HCT116 (cell line): ENCODE measurements around the gene ISM1. TPM values are rescaled to one million over a fixed set of nuclear protein-coding genes. Genes with fewer than 3 reads are reported as not detected.

Experiments used
- ATAC-seq: fragments of 200-7000 bp; cut with Tn5 transposase; 2 replicates; pipeline ENCODE4 v1.9.1; 2020; ENCODE audit warnings: mild to moderate bottlenecking, moderate library complexity
- BruUV-seq: library from RNA; stranded (reverse); fragments of 400-500 nt; replicated peaks from 2 replicates; lab custom pipeline; 2021; lab: Mats Ljungman, UMichigan
- CTCF ChIA-PET: fragments of 300-600 bp; sonication (Branson Sonifier 250); formaldehyde crosslinking; loops from one replicate; lab custom pipeline; 2021; ENCODE audit warnings: antibody characterized with exemption; lab: Charles Lee
- POLR2A ChIA-PET: fragments of 300-600, 350-600 bp; sonication (Branson Sonifier 250); formaldehyde crosslinking; loops from one replicate; lab custom pipeline; 2021; ENCODE audit warnings: antibody characterized with exemption; lab: Charles Lee
- RAD21 ChIA-PET, 2 experiments: fragments of 300-600 bp; sonication (Branson Sonifier 250); formaldehyde crosslinking; loops; one replicate each; lab custom pipeline; 2023; ENCODE audit warnings: low total read pairs in 2 of 2; ENCODE audit not compliant: uncharacterized antibody in 2 of 2, unreplicated experiment in 2 of 2, low non-redundant PET in 1 of 2; lab: Charles Lee
- DNase-seq: peaks from one replicate; pipeline ENCODE4 v3.0.0-alpha.2; 2010; ENCODE audit warnings: low read depth, low spot score
- H2AFZ ChIP-seq: fragments of 200-600 bp; shearing (Covaris generic), sonication (generic); 2 replicates; pipeline ENCODE4 v1.6.1; 2017; ENCODE audit warnings: low read depth, mixed run types, mixed read lengths, antibody characterized with exemption, low read length; ENCODE audit not compliant: poor library complexity, severe bottlenecking
- H3K27ac ChIP-seq: 2 replicates; pipeline ENCODE4 v1.5.1; 2012; ENCODE audit warnings: low read depth, low read length
- H3K27me3 ChIP-seq: fragments of 200-600 bp; sonication (generic); 2 replicates; pipeline ENCODE4 v1.6.1; 2016; ENCODE audit warnings: mixed run types, low read length, mixed read lengths; ENCODE audit not compliant: insufficient read depth
- H3K36me3 ChIP-seq, 2 experiments: fragments of 200-500 bp in 1 of 2; fragments of 200-600 bp in 1 of 2; sonication (Bioruptor generic) in 1 of 2; sonication (generic) in 1 of 2; 2 replicates each; pipeline versions ENCODE4 v1.5.1 to v1.6.1; 2014 to 2016; ENCODE audit warnings: low read length in 2 of 2, inconsistent platforms in 1 of 2, mixed read lengths in 1 of 2, mixed run types in 1 of 2; ENCODE audit not compliant: insufficient read depth in 2 of 2, control insufficient read depth in 1 of 2
- H3K4me1 ChIP-seq, 2 experiments: fragments of 200-600 bp in 1 of 2; sonication (generic) in 1 of 2; 2 replicates each; pipeline versions ENCODE4 v1.5.1 to v1.6.1; 2012 to 2017; ENCODE audit warnings: low read length in 2 of 2, inconsistent platforms in 1 of 2, mild to moderate bottlenecking in 1 of 2, mixed read lengths in 1 of 2, mixed run types in 1 of 2, moderate library complexity in 1 of 2; ENCODE audit not compliant: insufficient read depth in 2 of 2, control insufficient read depth in 1 of 2
- H3K4me2 ChIP-seq: fragments of 200-600 bp; sonication (generic); 2 replicates; pipeline ENCODE4 v1.6.1; 2017; ENCODE audit warnings: mixed run types, low read length, mixed read lengths
- H3K4me3 ChIP-seq, 2 experiments: fragments of 200-600 bp in 1 of 2; sonication (generic) in 1 of 2; replicated peaks in 1 of 2; 2 replicates each; pipeline ENCODE4 v1.5.1; 2011 to 2016; ENCODE audit warnings: low read length in 2 of 2, control low read depth in 1 of 2, low read depth in 1 of 2, mild to moderate bottlenecking in 1 of 2, mixed read lengths in 1 of 2, mixed run types in 1 of 2
- H3K79me2 ChIP-seq: fragments of 200-600 bp; sonication (generic); 2 replicates; pipeline ENCODE4 v1.6.1; 2017; ENCODE audit warnings: mild to moderate bottlenecking, mixed run types, low read length, moderate library complexity, mixed read lengths; ENCODE audit not compliant: insufficient read depth
- H3K9ac ChIP-seq: fragments of 200-600 bp; sonication (generic); 2 replicates; pipeline ENCODE4 v1.6.1; 2016; ENCODE audit warnings: low read length, mixed read lengths
- H3K9me2 ChIP-seq: fragments of 200-600 bp; sonication (generic), shearing (Covaris generic); 2 replicates; pipeline ENCODE4 v1.6.1; 2017; ENCODE audit warnings: mixed run types, mild to moderate bottlenecking, moderate library complexity; ENCODE audit not compliant: insufficient read depth
- H3K9me3 ChIP-seq, 2 experiments: fragments of 200-500 bp in 1 of 2; fragments of 200-600 bp in 1 of 2; sonication (Bioruptor generic) in 1 of 2; sonication (generic) in 1 of 2; 2 replicates each; pipeline ENCODE4 v1.6.1; 2014 to 2017; ENCODE audit warnings: low read length in 2 of 2, mixed read lengths in 2 of 2, inconsistent platforms in 1 of 2, low read depth in 1 of 2, mild to moderate bottlenecking in 1 of 2, mixed run types in 1 of 2, moderate library complexity in 1 of 2; ENCODE audit not compliant: control insufficient read depth in 1 of 2, insufficient read depth in 1 of 2
- H4K20me1 ChIP-seq: fragments of 200-600 bp; sonication (generic), shearing (Covaris generic); 2 replicates; pipeline ENCODE4 v1.6.1; 2017; ENCODE audit warnings: mixed run types, mild to moderate bottlenecking, moderate library complexity; ENCODE audit not compliant: insufficient read depth
- CBX3 ChIP-seq: IDR thresholded peaks from 2 replicates; pipeline ENCODE4 v1.6.1; 2012; ENCODE audit warnings: low read depth
- CEBPB ChIP-seq: IDR thresholded peaks from 2 replicates; pipeline ENCODE4 v1.6.1; 2012; ENCODE audit warnings: low read depth
- CTCF ChIP-seq, 3 experiments: fragments of 200-600 bp in 1 of 3; sonication (generic) in 1 of 3; IDR thresholded peaks in 2 of 3; conservative IDR thresholded peaks in 1 of 3; 2 replicates each; pipeline ENCODE4 v1.5.1; 2012 to 2017; ENCODE audit warnings: low read depth in 2 of 3, low read length in 2 of 3, antibody characterized with exemption in 1 of 3, borderline replicate concordance in 1 of 3, control low read depth in 1 of 3, mild to moderate bottlenecking in 1 of 3, mixed read lengths in 1 of 3, mixed run types in 1 of 3, moderate library complexity in 1 of 3; ENCODE audit not compliant: insufficient read depth in 1 of 3
- EGR1 ChIP-seq: IDR thresholded peaks from 2 replicates; pipeline ENCODE4 v1.6.1; 2012; ENCODE audit warnings: low read depth
- EZH2 ChIP-seq: fragments of 200-600 bp; sonication (generic); IDR thresholded peaks from 2 replicates; pipeline ENCODE4 v1.6.1; 2017; ENCODE audit warnings: antibody characterized with exemption, mixed run types
- FOSL1 ChIP-seq: IDR thresholded peaks from 2 replicates; pipeline ENCODE4 v1.6.1; 2012; ENCODE audit warnings: low read depth
- JUND ChIP-seq: IDR thresholded peaks from 2 replicates; pipeline ENCODE4 v1.6.1; 2012
- POLR2A ChIP-seq: IDR thresholded peaks from 2 replicates; pipeline ENCODE4 v1.7.0; 2011; ENCODE audit warnings: borderline replicate concordance; ENCODE audit not compliant: insufficient read depth, insufficient read length; ENCODE audit errors: extremely low read depth
- RAD21 ChIP-seq: IDR thresholded peaks from 2 replicates; pipeline ENCODE4 v1.6.1; 2012; ENCODE audit warnings: low read depth, mild to moderate bottlenecking
- REST ChIP-seq: IDR thresholded peaks from 2 replicates; pipeline ENCODE4 v1.6.1; 2012; ENCODE audit warnings: low read depth
- SIN3A ChIP-seq: IDR thresholded peaks from 2 replicates; pipeline ENCODE4 v1.6.1; 2012; ENCODE audit warnings: low read depth
- SRF ChIP-seq: IDR thresholded peaks from 2 replicates; pipeline ENCODE4 v1.6.1; 2012; ENCODE audit warnings: low read depth
- TCF7L2 ChIP-seq: IDR thresholded peaks from 2 replicates; pipeline ENCODE4 v1.7.0; 2011; ENCODE audit warnings: borderline replicate concordance, inconsistent platforms; ENCODE audit not compliant: insufficient read depth, insufficient read length; ENCODE audit errors: extremely low read depth
- YY1 ChIP-seq: IDR thresholded peaks from 2 replicates; pipeline ENCODE4 v1.6.1; 2011; ENCODE audit warnings: low read length, low read depth, moderate library complexity, mild to moderate bottlenecking; ENCODE audit not compliant: insufficient replicate concordance; ENCODE audit errors: extremely low read depth
- ZFX ChIP-seq: fragments of 450-650 bp; IDR thresholded peaks from 2 replicates; pipeline ENCODE4 v1.6.1; 2017
- intact Hi-C: fragments of 100-400 bp; cut with micrococcal nuclease; formaldehyde crosslinking; loops from 2 replicates; pipeline ENCODE4 v1.10.0; 2022
- total RNA-seq: library from RNA; stranded (reverse); gene quantifications from one replicate; pipeline ENCODE4 v1.2.1, GENCODE V29; 2021; ENCODE audit not compliant: unreplicated experiment

The ISM1 gene
- total RNA-seq, 1 experiment from 2014 or later = 0.37 TPM

GRCh38 chr20:13278812-13279570 lies 57.9 kb downstream of the ISM1 start:
- CTCF ChIA-PET = no interaction called here
- no peak for ATAC-seq
- Histone ChIP-seq H3K27ac (no peak overlapping the region), H3K79me2 (no peaks in the 10 kb centered on the region), H3K27me3 (no peaks in the 10 kb centered on the region), H4K20me1 (no peaks in the 10 kb centered on the region), H3K9me3 (no peaks in the 10 kb centered on the region), H2AFZ (no peak overlapping the region), H3K9ac (no peak overlapping the region), H3K4me3 (no peak overlapping the region), H3K4me1 (no peaks in the 10 kb centered on the region), H3K4me2 (no peak overlapping the region), H3K9me2 (no peaks in the 10 kb centered on the region), H3K36me3 (no peaks in the 10 kb centered on the region)
- TF ChIP-seq FOSL1 (no peak), CEBPB (no peak), POLR2A (no peak), EGR1 (no peak), RAD21 (no peak), SRF (no peak)
- POLR2A ChIA-PET = no interaction called here
- DNase-seq = no peak
- RAD21 ChIA-PET = no interaction called here
- intact Hi-C loops = no loop called here
- no TSS peak for BruUV-seq

GRCh38 chr20:13280609-13281324 lies 59.7 kb downstream of the ISM1 start:
- no peaks in the 10 kb centered on the region for H4K20me1 ChIP-seq
- intact Hi-C loops = no loop called here
- no peaks in the 10 kb centered on the region for H3K27me3 ChIP-seq
- no TSS peak for BruUV-seq
- ChIA-PET RAD21 (no interaction called here), POLR2A (no interaction called here), CTCF (no interaction called here)
- DNase-seq (no peak), ATAC-seq (no peak)
- no peak overlapping the region for H3K27ac ChIP-seq
- H2AFZ ChIP-seq = no peak overlapping the region
- H3K79me2 ChIP-seq = no peaks in the 10 kb centered on the region
- H3K4me2 ChIP-seq = no peak overlapping the region
- H3K4me3 ChIP-seq = no peak overlapping the region
- no peaks in the 10 kb centered on the region for H3K4me1 ChIP-seq
- H3K9me2 ChIP-seq = no peaks in the 10 kb centered on the region
- no peaks in the 10 kb centered on the region for H3K9me3 ChIP-seq
- H3K36me3 ChIP-seq = no peaks in the 10 kb centered on the region
- no peak overlapping the region for H3K9ac ChIP-seq
- TF ChIP-seq REST = no peak
- no peak for TF ChIP-seq YY1
- no peak for TF ChIP-seq TCF7L2
- no peak for TF ChIP-seq CBX3
- TF ChIP-seq RAD21 = no peak
- TF ChIP-seq EZH2 = no peak
- TF ChIP-seq CEBPB = no peak
- no peak for TF ChIP-seq ZFX
- no peak for TF ChIP-seq JUND
- TF ChIP-seq CTCF (IDR thresholded peaks at IDR 0.05 in 2 of 3, conservative IDR thresholded peaks at IDR 0.05 in 1 of 3; ENCODE audit: borderline replicate concordance in 1 of 3, insufficient read depth in 1 of 3, low read depth in 2 of 3, low read length in 2 of 3) = no peak
- no peak for TF ChIP-seq SIN3A
- TF ChIP-seq SRF = no peak
